Left forelimb (tissue), 1 donor: ENCODE data around the gene DDX4.

ENCODE experiments used
- DNase-seq: peaks from one replicate; pipeline ENCODE4 v3.0.0-alpha.2; 2018; ENCODE audit warnings: low spot score

The DDX4 gene

GRCh38 chr5:55821731-55822512, 84.1 kb downstream of the DDX4 start:
- peak; percentile 68 for DNase-seq

GRCh38 chr5:55823151-55823796, 85.4 kb downstream of the DDX4 start:
- no peak for DNase-seq

GRCh38 chr5:55829956-55830355, 92.1 kb downstream of the DDX4 start:
- DNase-seq, result no peak

- DNase-seq, result no peak
Observed at GRCh38 chr5:55832446-55832845, 94.6 kb downstream of the DDX4 start.

GRCh38 chr5:55836191-55836590, 98.3 kb downstream of the DDX4 start:
- no peak for DNase-seq

GRCh38 chr5:55841976-55842375, 104.1 kb downstream of the DDX4 start:
- DNase-seq, result no peak

GRCh38 chr5:55847837-55848236, 110.0 kb downstream of the DDX4 start:
- no peak for DNase-seq

GRCh38 chr5:55848783-55849182, 110.9 kb downstream of the DDX4 start:
- no peak for DNase-seq

- DNase-seq, result no peak
Observed at GRCh38 chr5:55850839-55851674, 113.2 kb downstream of the DDX4 start, which contains the start of gene IL31RA. Gene IL31RA (plus strand): TSS chr5:55851357. CDS start chr5:55851571, 214 bp downstream.

- no peak for DNase-seq
Observed at GRCh38 chr5:55851675-55851979, 113.8 kb downstream of the DDX4 start.

GRCh38 chr5:55852503-55852902, 114.6 kb downstream of the DDX4 start:
- no peak for DNase-seq

- DNase-seq, result no peak
Observed at GRCh38 chr5:55853041-55853670, 115.3 kb downstream of the DDX4 start.

GRCh38 chr5:55853818-55854217, 116.0 kb downstream of the DDX4 start:
- DNase-seq, result no peak

GRCh38 chr5:55855509-55855908, 117.6 kb downstream of the DDX4 start:
- no peak for DNase-seq

- DNase-seq, result no peak
Observed at GRCh38 chr5:55856516-55857246, 118.8 kb downstream of the DDX4 start.

GRCh38 chr5:55857247-55857640, 119.4 kb downstream of the DDX4 start:
- no peak for DNase-seq

- no peak for DNase-seq
Observed at GRCh38 chr5:55858104-55858503, 120.2 kb downstream of the DDX4 start.

GRCh38 chr5:55860288-55860687, 122.4 kb downstream of the DDX4 start:
- DNase-seq, result no peak

- no peak for DNase-seq
Observed at GRCh38 chr5:55860709-55861108, 122.8 kb downstream of the DDX4 start.

- no peak for DNase-seq
Observed at GRCh38 chr5:55864606-55865541, 127.0 kb downstream of the DDX4 start.

- no peak for DNase-seq
Observed at GRCh38 chr5:55865831-55866230, 128.0 kb downstream of the DDX4 start.
